HepG2 (cell line): Measurements from ENCODE around the gene TXN2. TPM values are rescaled to one million over a fixed set of nuclear protein-coding genes. Genes with fewer than 3 reads are reported as not detected.

Experiments
- DNMT1 ChIP-seq: sonication (generic); formaldehyde crosslinking; IDR thresholded peaks from 2 replicates; pipeline ENCODE4 v1.5.1; 2020; ENCODE audit warnings: mild to moderate bottlenecking, missing genetic modification reagents
- FOXA3 ChIP-seq: IDR thresholded peaks from 2 replicates; pipeline ENCODE4 v1.6.1; 2016; ENCODE audit warnings: missing genetic modification reagents, missing compliant biosample characterization
- KLF16 ChIP-seq, 2 experiments: sonication (generic) in 1 of 2; formaldehyde crosslinking in 1 of 2; IDR thresholded peaks; 2 replicates each; pipeline versions ENCODE4 v1.6.1 to v1.8.0; 2016 to 2023; ENCODE audit warnings: missing genetic modification reagents in 2 of 2, missing compliant biosample characterization in 1 of 2
- SAFB2 ChIP-seq: sonication (generic); formaldehyde crosslinking; IDR thresholded peaks from 2 replicates; pipeline ENCODE4 v1.5.1; 2020; ENCODE audit warnings: missing genetic modification reagents, low read depth, mild to moderate bottlenecking, borderline replicate concordance
- SPEN ChIP-seq: sonication (generic); formaldehyde crosslinking; IDR thresholded peaks from 2 replicates; pipeline ENCODE4 v1.5.1; 2020; ENCODE audit warnings: low read depth, mild to moderate bottlenecking, missing genetic modification reagents
- ZC3H4 ChIP-seq: sonication (generic); formaldehyde crosslinking; IDR thresholded peaks from 2 replicates; pipeline ENCODE4 v1.4.0; 2020; ENCODE audit warnings: missing genetic modification reagents, borderline replicate concordance
- ZMAT3 ChIP-seq: sonication (generic); formaldehyde crosslinking; conservative IDR thresholded peaks from 2 replicates; pipeline ENCODE4 v1.7.0; 2021; ENCODE audit warnings: missing genetic modification reagents
- polyA plus RNA-seq, 8 experiments: library from polyadenylated mRNA; depleted of rRNA in 3 of 8; stranded (reverse) in 7 of 8; unstranded in 1 of 8; fragments of >200 nt; fragmentation: Illumina TruSeq in 4 of 8; extraction: Trizol in 4 of 8; gene quantifications; 2 replicates each; pipeline versions ENCODE4 v1.2.1 to v1.2.3, GENCODE V29; 2011 to 2016; ENCODE audit warnings: low read depth in 4 of 8, missing spikeins in 1 of 8, mixed read lengths in 1 of 8; ENCODE audit not compliant: insufficient read depth in 1 of 8
- total RNA-seq, 5 experiments: library from RNA; depleted of rRNA; stranded (reverse); fragments of >200 nt; fragmentation: Illumina TruSeq; extraction: Trizol; gene quantifications; 2 replicates each; pipeline ENCODE4 v1.2.3, GENCODE V29; 2016; ENCODE audit warnings: low read depth in 1 of 5
- TF ChIP-seq, protein P1 (sequence below): sonication (generic); formaldehyde crosslinking; IDR thresholded peaks from 2 replicates; pipeline ENCODE4 v1.5.0; 2020; ENCODE audit warnings: mild to moderate bottlenecking, missing genetic modification reagents
- TF ChIP-seq, protein P2 (sequence below): sonication (generic); formaldehyde crosslinking; IDR thresholded peaks from 2 replicates; pipeline ENCODE4 v1.5.0; 2020; ENCODE audit warnings: mild to moderate bottlenecking, missing genetic modification reagents
- TF ChIP-seq, protein P3 (sequence below): sonication (generic); formaldehyde crosslinking; IDR thresholded peaks from 2 replicates; pipeline ENCODE4 v1.5.0; 2020; ENCODE audit warnings: mild to moderate bottlenecking, missing genetic modification reagents, moderate library complexity
- TF ChIP-seq, protein P4 (sequence below): sonication (generic); formaldehyde crosslinking; IDR thresholded peaks from 2 replicates; pipeline ENCODE4 v1.4.0; 2020; ENCODE audit warnings: missing genetic modification reagents, borderline replicate concordance
- TF ChIP-seq, protein P5 (sequence below): sonication (generic); formaldehyde crosslinking; IDR thresholded peaks from 2 replicates; pipeline ENCODE4 v1.4.0; 2020; ENCODE audit warnings: missing genetic modification reagents
- TF ChIP-seq, protein P6 (sequence below): sonication (generic); formaldehyde crosslinking; IDR thresholded peaks from 2 replicates; pipeline ENCODE4 v1.8.0; 2022; ENCODE audit warnings: mild to moderate bottlenecking, missing genetic modification reagents

The TXN2 gene
- total and polyA plus RNA-seq, 2 of the 13 experiments (the other 11 are each of a cell fraction or from before 2014, with no cell fraction given), result 41.4 to 109 TPM

DNA sequence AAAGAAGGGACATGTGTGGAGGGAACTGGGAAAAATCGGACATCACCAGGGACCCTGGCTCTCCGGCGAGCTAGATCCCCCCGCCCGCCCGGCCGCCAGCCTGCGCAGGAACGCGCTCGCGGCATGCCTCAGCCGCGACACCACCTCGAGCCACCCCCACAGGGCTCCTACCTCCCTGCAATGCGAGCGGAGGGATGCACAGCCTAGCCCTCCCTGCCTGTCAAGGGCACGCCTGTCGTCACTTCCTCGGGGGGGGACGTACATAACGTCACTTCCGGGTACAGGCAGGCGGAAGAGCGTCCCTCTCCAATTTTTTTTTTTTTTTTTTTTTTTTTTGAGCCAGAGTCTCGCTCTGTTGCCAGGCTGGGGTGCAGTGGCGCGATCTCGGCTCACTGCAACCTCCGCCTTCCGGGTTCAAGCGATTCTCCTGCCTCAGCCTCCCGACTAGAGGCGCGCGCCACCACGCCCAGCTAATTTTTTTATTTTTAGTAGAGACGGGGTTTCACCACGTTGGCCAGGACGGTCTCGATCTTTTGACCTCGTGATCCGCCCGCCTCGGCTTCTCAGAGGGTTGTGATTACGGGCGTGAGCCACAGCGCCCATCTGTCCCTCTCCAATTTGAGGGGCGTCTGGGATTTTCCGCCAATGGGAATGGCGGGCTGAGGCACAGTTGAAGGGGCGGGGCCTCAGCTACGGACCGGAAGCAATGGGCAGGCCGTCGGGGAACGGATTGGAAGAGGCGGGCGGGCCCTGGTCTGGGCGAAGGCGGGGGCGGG, at the start of gene TXN2 (continued):
- TF ChIP-seq, protein P1, sequence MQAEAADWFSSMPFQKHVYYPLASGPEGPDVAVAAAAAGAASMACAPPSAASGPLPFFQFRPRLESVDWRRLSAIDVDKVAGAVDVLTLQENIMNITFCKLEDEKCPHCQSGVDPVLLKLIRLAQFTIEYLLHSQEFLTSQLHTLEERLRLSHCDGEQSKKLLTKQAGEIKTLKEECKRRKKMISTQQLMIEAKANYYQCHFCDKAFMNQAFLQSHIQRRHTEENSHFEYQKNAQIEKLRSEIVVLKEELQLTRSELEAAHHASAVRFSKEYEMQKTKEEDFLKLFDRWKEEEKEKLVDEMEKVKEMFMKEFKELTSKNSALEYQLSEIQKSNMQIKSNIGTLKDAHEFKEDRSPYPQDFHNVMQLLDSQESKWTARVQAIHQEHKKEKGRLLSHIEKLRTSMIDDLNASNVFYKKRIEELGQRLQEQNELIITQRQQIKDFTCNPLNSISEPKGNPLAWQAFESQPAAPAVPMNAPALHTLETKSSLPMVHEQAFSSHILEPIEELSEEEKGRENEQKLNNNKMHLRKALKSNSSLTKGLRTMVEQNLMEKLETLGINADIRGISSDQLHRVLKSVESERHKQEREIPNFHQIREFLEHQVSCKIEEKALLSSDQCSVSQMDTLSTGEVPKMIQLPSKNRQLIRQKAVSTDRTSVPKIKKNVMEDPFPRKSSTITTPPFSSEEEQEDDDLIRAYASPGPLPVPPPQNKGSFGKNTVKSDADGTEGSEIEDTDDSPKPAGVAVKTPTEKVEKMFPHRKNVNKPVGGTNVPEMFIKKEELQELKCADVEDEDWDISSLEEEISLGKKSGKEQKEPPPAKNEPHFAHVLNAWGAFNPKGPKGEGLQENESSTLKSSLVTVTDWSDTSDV (CRISPR knock-in tag), result no peak
- TF ChIP-seq DNMT1 (CRISPR knock-in tag) (no peak), ZMAT3 (no peak), SAFB2 (no peak), KLF16 (CRISPR knock-in tag; IDR thresholded peaks at IDR 0.05) (peak in 1 of 2 experiments; percentile 68; a peak in 1 of 4 replicates), ZC3H4 (no peak), FOXA3 (CRISPR knock-in tag) (peak; percentile 12; the same call in 1 of the 2 replicates), SPEN (peak; percentile 58; the same call in 1 of the 2 replicates)
- TF ChIP-seq, protein P2, sequence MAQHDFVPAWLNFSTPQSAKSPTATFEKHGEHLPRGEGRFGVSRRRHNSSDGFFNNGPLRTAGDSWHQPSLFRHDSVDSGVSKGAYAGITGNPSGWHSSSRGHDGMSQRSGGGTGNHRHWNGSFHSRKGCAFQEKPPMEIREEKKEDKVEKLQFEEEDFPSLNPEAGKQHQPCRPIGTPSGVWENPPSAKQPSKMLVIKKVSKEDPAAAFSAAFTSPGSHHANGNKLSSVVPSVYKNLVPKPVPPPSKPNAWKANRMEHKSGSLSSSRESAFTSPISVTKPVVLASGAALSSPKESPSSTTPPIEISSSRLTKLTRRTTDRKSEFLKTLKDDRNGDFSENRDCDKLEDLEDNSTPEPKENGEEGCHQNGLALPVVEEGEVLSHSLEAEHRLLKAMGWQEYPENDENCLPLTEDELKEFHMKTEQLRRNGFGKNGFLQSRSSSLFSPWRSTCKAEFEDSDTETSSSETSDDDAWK, result no peak
- TF ChIP-seq, protein P3, sequence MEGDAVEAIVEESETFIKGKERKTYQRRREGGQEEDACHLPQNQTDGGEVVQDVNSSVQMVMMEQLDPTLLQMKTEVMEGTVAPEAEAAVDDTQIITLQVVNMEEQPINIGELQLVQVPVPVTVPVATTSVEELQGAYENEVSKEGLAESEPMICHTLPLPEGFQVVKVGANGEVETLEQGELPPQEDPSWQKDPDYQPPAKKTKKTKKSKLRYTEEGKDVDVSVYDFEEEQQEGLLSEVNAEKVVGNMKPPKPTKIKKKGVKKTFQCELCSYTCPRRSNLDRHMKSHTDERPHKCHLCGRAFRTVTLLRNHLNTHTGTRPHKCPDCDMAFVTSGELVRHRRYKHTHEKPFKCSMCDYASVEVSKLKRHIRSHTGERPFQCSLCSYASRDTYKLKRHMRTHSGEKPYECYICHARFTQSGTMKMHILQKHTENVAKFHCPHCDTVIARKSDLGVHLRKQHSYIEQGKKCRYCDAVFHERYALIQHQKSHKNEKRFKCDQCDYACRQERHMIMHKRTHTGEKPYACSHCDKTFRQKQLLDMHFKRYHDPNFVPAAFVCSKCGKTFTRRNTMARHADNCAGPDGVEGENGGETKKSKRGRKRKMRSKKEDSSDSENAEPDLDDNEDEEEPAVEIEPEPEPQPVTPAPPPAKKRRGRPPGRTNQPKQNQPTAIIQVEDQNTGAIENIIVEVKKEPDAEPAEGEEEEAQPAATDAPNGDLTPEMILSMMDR, result no peak
- TF ChIP-seq, protein P4, sequence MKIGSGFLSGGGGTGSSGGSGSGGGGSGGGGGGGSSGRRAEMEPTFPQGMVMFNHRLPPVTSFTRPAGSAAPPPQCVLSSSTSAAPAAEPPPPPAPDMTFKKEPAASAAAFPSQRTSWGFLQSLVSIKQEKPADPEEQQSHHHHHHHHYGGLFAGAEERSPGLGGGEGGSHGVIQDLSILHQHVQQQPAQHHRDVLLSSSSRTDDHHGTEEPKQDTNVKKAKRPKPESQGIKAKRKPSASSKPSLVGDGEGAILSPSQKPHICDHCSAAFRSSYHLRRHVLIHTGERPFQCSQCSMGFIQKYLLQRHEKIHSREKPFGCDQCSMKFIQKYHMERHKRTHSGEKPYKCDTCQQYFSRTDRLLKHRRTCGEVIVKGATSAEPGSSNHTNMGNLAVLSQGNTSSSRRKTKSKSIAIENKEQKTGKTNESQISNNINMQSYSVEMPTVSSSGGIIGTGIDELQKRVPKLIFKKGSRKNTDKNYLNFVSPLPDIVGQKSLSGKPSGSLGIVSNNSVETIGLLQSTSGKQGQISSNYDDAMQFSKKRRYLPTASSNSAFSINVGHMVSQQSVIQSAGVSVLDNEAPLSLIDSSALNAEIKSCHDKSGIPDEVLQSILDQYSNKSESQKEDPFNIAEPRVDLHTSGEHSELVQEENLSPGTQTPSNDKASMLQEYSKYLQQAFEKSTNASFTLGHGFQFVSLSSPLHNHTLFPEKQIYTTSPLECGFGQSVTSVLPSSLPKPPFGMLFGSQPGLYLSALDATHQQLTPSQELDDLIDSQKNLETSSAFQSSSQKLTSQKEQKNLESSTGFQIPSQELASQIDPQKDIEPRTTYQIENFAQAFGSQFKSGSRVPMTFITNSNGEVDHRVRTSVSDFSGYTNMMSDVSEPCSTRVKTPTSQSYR, result no peak; the same call in 1 of the 2 replicates
- TF ChIP-seq, protein P5, sequence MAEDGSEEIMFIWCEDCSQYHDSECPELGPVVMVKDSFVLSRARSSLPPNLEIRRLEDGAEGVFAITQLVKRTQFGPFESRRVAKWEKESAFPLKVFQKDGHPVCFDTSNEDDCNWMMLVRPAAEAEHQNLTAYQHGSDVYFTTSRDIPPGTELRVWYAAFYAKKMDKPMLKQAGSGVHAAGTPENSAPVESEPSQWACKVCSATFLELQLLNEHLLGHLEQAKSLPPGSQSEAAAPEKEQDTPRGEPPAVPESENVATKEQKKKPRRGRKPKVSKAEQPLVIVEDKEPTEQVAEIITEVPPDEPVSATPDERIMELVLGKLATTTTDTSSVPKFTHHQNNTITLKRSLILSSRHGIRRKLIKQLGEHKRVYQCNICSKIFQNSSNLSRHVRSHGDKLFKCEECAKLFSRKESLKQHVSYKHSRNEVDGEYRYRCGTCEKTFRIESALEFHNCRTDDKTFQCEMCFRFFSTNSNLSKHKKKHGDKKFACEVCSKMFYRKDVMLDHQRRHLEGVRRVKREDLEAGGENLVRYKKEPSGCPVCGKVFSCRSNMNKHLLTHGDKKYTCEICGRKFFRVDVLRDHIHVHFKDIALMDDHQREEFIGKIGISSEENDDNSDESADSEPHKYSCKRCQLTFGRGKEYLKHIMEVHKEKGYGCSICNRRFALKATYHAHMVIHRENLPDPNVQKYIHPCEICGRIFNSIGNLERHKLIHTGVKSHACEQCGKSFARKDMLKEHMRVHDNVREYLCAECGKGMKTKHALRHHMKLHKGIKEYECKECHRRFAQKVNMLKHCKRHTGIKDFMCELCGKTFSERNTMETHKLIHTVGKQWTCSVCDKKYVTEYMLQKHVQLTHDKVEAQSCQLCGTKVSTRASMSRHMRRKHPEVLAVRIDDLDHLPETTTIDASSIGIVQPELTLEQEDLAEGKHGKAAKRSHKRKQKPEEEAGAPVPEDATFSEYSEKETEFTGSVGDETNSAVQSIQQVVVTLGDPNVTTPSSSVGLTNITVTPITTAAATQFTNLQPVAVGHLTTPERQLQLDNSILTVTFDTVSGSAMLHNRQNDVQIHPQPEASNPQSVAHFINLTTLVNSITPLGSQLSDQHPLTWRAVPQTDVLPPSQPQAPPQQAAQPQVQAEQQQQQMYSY (CRISPR knock-in tag), result no peak
- TF ChIP-seq, protein P6, sequence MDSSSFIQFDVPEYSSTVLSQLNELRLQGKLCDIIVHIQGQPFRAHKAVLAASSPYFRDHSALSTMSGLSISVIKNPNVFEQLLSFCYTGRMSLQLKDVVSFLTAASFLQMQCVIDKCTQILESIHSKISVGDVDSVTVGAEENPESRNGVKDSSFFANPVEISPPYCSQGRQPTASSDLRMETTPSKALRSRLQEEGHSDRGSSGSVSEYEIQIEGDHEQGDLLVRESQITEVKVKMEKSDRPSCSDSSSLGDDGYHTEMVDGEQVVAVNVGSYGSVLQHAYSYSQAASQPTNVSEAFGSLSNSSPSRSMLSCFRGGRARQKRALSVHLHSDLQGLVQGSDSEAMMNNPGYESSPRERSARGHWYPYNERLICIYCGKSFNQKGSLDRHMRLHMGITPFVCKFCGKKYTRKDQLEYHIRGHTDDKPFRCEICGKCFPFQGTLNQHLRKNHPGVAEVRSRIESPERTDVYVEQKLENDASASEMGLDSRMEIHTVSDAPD (CRISPR knock-in tag), result peak; percentile 39; the same call in 1 of the 2 replicates
